Coronary artery (tissue), 2 donors: Measurements from ENCODE around the gene GOSR1.
"Not testable (repeated sequence)": the region's sequence is repeated elsewhere in the genome, so short reads cannot be mapped to it uniquely, and the experiment has no call there.

Experiments used
- DNase-seq: peaks from one replicate; pipeline ENCODE4 v3.0.0-alpha.2; 2017; ENCODE audit warnings: low spot score
- H3K27ac ChIP-seq, 2 donors: fragments of 200-600 bp; sonication (generic); one replicate each; pipeline ENCODE4 v1.5.1; 2016 to 2019
- H3K4me3 ChIP-seq: fragments of 200-600 bp; sonication (generic); 2 replicates; pipeline ENCODE4 v1.5.1; 2016; ENCODE audit warnings: mild to moderate bottlenecking, moderate library complexity
- TF ChIP-seq, protein P1 (sequence below): fragments of 200-600 bp; sonication (generic); IDR thresholded peaks from one replicate; pipeline ENCODE4 v1.5.1; 2019; ENCODE audit warnings: antibody characterized with exemption

The GOSR1 gene

GRCh38 chr17:30558686-30559545 lies 81.7 kb downstream of the GOSR1 start:
- Histone ChIP-seq H3K27ac (no peak overlapping the region), H3K4me3 (no peak overlapping the region)
- TF ChIP-seq, protein P1, sequence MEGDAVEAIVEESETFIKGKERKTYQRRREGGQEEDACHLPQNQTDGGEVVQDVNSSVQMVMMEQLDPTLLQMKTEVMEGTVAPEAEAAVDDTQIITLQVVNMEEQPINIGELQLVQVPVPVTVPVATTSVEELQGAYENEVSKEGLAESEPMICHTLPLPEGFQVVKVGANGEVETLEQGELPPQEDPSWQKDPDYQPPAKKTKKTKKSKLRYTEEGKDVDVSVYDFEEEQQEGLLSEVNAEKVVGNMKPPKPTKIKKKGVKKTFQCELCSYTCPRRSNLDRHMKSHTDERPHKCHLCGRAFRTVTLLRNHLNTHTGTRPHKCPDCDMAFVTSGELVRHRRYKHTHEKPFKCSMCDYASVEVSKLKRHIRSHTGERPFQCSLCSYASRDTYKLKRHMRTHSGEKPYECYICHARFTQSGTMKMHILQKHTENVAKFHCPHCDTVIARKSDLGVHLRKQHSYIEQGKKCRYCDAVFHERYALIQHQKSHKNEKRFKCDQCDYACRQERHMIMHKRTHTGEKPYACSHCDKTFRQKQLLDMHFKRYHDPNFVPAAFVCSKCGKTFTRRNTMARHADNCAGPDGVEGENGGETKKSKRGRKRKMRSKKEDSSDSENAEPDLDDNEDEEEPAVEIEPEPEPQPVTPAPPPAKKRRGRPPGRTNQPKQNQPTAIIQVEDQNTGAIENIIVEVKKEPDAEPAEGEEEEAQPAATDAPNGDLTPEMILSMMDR = no peak
- DNase-seq = peak; percentile 55

DNA sequence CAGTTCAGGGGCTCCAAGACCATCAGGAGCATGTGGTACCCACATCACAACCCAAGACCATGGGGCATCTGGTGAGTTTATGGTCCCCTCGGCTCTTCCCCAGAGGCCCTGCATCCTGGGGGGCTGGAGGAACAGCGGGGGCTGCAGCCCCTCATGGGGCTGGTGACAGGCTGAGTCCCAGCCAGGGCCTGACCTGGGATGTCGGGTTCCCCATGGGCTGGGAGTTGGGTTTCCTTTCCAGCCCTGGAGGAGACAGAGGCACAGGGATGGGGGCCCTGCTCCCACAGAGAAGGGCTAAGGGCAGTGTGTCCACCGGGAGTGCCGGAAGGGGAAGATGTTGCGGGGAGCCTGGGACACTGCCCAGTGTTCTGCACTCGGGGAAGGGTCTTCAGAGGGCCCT lies 82.4 kb downstream of the GOSR1 start:
- TF ChIP-seq, protein P1 = no peak
- H3K27ac ChIP-seq = no peak overlapping the region
- DNase-seq = peak; percentile 62
- H3K4me3 ChIP-seq = no peak overlapping the region

- peak; percentile 63 for DNase-seq
- not testable (repeated sequence) for H3K4me3 ChIP-seq, H3K27ac ChIP-seq
These were observed 83.2 kb downstream of the GOSR1 start for GRCh38 chr17:30560117-30561026.

DNA sequence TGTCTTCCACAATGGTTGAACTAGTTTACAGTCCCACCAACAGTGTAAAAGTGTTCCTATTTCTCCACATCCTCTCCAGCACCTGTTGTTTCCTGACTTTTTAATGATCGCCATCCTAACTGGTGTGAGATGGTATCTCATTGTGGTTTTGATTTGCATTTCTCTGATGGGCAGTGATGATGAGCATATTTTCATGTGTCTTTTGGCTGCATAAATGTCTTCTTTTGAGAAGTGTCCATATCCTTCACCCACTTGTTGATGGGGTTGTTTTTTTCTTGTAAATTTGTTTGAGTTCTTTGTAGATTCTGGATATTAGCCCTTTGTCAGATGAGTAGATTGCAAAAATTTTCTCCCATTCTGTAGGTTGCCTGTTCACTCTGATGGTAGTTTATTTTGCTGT lies 84.6 kb downstream of the GOSR1 start:
- not testable (repeated sequence) for DNase-seq, H3K4me3 ChIP-seq, H3K27ac ChIP-seq

- H3K4me3 ChIP-seq, H3K27ac ChIP-seq, DNase-seq: not testable (repeated sequence)
These were observed 86.1 kb downstream of the GOSR1 start for GRCh38 chr17:30563131-30563904.

- H3K4me3 ChIP-seq, H3K27ac ChIP-seq, DNase-seq: not testable (repeated sequence)
These were observed 86.7 kb downstream of the GOSR1 start for GRCh38 chr17:30563905-30564390.

- H3K4me3 ChIP-seq = not testable (repeated sequence)
- peak; percentile 31 for DNase-seq
These were observed 87.3 kb downstream of the GOSR1 start for GRCh38 chr17:30564422-30565072.

GRCh38 chr17:30565073-30565935 lies 88.1 kb downstream of the GOSR1 start:
- TF ChIP-seq, protein P1 = no peak
- H3K4me3 ChIP-seq = no peak overlapping the region
- DNase-seq = no peak

More at GRCh38 chr17:30564422-30565072, 87.3 kb downstream of the GOSR1 start:
- H3K27ac ChIP-seq = not testable (repeated sequence)

GRCh38 chr17:30566104-30566503 lies 88.9 kb downstream of the GOSR1 start:
- DNase-seq, H3K4me3 ChIP-seq, H3K27ac ChIP-seq: not testable (repeated sequence)

More at GRCh38 chr17:30565073-30565935, 88.1 kb downstream of the GOSR1 start:
- H3K27ac ChIP-seq = no peak overlapping the region

DNA sequence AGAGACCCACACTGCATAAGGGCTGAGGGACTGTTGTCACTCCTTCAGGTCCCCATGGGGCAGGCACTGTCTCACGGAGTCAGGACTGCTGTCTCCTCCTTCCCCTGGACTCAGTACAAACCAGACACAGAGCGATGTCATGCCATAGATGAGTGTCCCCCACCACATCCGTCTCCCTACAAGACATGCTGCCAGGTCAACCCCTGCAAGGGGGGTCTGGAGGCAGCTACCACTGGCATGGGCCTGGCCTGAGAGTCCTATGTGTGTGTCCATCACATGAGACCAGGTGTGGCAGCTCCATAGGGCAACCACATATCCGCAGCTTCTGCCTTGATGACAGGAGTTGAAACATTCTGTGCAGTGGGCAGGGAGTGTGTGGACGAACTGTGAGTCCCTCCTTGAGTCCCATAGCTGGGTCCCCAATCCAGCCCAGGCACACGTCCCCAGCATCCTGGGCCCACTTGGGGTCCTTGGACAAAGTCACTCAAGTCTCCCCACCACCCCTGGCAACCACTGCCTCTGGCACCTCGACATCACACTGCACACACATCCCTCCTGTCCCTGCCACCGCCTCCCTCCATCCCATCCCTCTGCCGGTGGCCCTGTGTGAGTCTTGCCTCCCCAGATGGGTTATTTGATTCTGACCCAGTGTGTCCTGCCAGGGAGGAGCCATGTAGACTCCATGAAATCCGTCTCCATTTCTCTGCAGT lies 89.5 kb downstream of the GOSR1 start:
- not testable (repeated sequence) for H3K27ac ChIP-seq, H3K4me3 ChIP-seq
- DNase-seq = peak; percentile 62
